Stomach (tissue), 9 donors: Measurements from ENCODE around the gene DLGAP5. TPM values are rescaled to one million over a fixed set of nuclear protein-coding genes. Genes with fewer than 3 reads are reported as not detected.

Experiments
- DNase-seq, 2 donors: peaks; one replicate each; pipeline versions ENCODE4 v3.0.0 to v3.0.0-alpha.2; 2013 to 2019
- H3K27ac ChIP-seq, 5 donors: fragments of 200-600 bp in 4 of 5; sonication (generic) in 4 of 5; one replicate each; pipeline ENCODE4 v1.5.1; 2013 to 2019; ENCODE audit warnings: mild to moderate bottlenecking in 1 of 5, moderate library complexity in 1 of 5
- H3K27me3 ChIP-seq, 3 donors: fragments of 200-600 bp; sonication (generic); one replicate each; pipeline ENCODE4 v1.5.1; 2017 to 2019; ENCODE audit warnings: mixed run types in 1 of 3
- H3K36me3 ChIP-seq, 4 donors: fragments of 200-600 bp; sonication (generic); 1 replicate in 3 of 4; 2 replicates in 1 of 4; pipeline ENCODE4 v1.5.1; 2016 to 2019
- H3K4me1 ChIP-seq, 4 donors: fragments of 200-600 bp; sonication (generic); one replicate each; pipeline ENCODE4 v1.5.1; 2016 to 2019
- H3K4me3 ChIP-seq, 4 donors: fragments of 200-600 bp; sonication (generic) in 3 of 4; one replicate each; pipeline ENCODE4 v1.5.1; 2016 to 2019; ENCODE audit warnings: mild to moderate bottlenecking in 1 of 4
- H3K9me3 ChIP-seq, 4 donors: fragments of 200-600 bp; sonication (generic); one replicate each; pipeline ENCODE4 v1.5.1; 2016 to 2019
- EP300 ChIP-seq: sonication (generic); formaldehyde crosslinking; IDR thresholded peaks from one replicate; pipeline ENCODE4 v1.6.1; 2017; ENCODE audit warnings: antibody characterized with exemption
- POLR2A ChIP-seq, 4 donors: fragments of 450-650 bp; IDR thresholded peaks; one replicate each; pipeline ENCODE4 v1.6.1; 2016; ENCODE audit warnings: antibody characterized with exemption in 4 of 4, control low read depth in 2 of 4, mild to moderate bottlenecking in 1 of 4, moderate library complexity in 1 of 4
- POLR2AphosphoS5 ChIP-seq, 3 donors: sonication (generic); formaldehyde crosslinking; IDR thresholded peaks; one replicate each; pipeline ENCODE4 v1.6.1; 2016; ENCODE audit warnings: antibody characterized with exemption in 3 of 3
- WGBS, 5 donors: extraction: QIAGEN DNeasy Blood & Tissue Kit in 3 of 5; methylation state at CpG; one replicate each; pipeline versions ENCODE4 v1.1.5 to v1.1.7; 2013 to 2018; 5-methylcytosine and 5-hydroxymethylcytosine counted together
- intact Hi-C: fragments of 100-400 bp; cut with DNase I; formaldehyde crosslinking; loops from one replicate; pipeline ENCODE4 v1.15.1; 2023; ENCODE audit warnings: low total_unique reads
- polyA plus RNA-seq, 3 donors: library from polyadenylated mRNA; stranded (reverse); fragments of 200-250 nt; gene quantifications; one replicate each; pipeline ENCODE4 v1.2.3, GENCODE V29; 2013
- total RNA-seq, 5 donors: library from RNA; depleted of rRNA; stranded (reverse); fragments of >200 nt; gene quantifications; one replicate each; pipeline versions ENCODE4 v1.1.0 to v1.2.3, GENCODE V29; 2014 to 2016
- TF ChIP-seq, protein P1 (sequence below), 7 experiments: fragments of 450-650 bp in 4 of 7; fragments of 200-600 bp in 3 of 7; sonication (generic) in 3 of 7; IDR thresholded peaks; one replicate each; pipeline ENCODE4 v1.5.1; 2016 to 2019; ENCODE audit warnings: antibody characterized with exemption in 7 of 7, control low read depth in 2 of 7, mild to moderate bottlenecking in 1 of 7
- donor health status: healthy with polysubstance abuse.
- donor health status: Bipolar disorder and iron deficiency.
- donor health status: healthy.

Gene DLGAP5
- total and polyA plus RNA-seq, 8 donors = 0.45 to 7.7 (median 2.0) TPM

GRCh38 chr14:55153951-55154350 lies 37.4 kb downstream of the DLGAP5 start:
- DNase-seq = no peak
- Histone ChIP-seq H3K27me3 (no peaks in the 10 kb centered on the region), H3K36me3 (no peaks in the 10 kb centered on the region), H3K4me3 (no peak overlapping the region), H3K4me1 (no peaks in the 10 kb centered on the region), H3K9me3 (no peaks in the 10 kb centered on the region), H3K27ac (no peak overlapping the region)
- intact Hi-C loops = no loop called here
- WGBS, 5 donors = 86 to 98% (median 93%) methylated on average over 3 of the region's 3 CpGs
- no peak for TF ChIP-seq POLR2AphosphoS5 (IDR thresholded peaks at IDR 0.05)
- no peak for TF ChIP-seq POLR2A (IDR thresholded peaks at IDR 0.05)
- no peak for TF ChIP-seq EP300
- TF ChIP-seq, protein P1, sequence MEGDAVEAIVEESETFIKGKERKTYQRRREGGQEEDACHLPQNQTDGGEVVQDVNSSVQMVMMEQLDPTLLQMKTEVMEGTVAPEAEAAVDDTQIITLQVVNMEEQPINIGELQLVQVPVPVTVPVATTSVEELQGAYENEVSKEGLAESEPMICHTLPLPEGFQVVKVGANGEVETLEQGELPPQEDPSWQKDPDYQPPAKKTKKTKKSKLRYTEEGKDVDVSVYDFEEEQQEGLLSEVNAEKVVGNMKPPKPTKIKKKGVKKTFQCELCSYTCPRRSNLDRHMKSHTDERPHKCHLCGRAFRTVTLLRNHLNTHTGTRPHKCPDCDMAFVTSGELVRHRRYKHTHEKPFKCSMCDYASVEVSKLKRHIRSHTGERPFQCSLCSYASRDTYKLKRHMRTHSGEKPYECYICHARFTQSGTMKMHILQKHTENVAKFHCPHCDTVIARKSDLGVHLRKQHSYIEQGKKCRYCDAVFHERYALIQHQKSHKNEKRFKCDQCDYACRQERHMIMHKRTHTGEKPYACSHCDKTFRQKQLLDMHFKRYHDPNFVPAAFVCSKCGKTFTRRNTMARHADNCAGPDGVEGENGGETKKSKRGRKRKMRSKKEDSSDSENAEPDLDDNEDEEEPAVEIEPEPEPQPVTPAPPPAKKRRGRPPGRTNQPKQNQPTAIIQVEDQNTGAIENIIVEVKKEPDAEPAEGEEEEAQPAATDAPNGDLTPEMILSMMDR (IDR thresholded peaks at IDR 0.05) = no peak

DNA sequence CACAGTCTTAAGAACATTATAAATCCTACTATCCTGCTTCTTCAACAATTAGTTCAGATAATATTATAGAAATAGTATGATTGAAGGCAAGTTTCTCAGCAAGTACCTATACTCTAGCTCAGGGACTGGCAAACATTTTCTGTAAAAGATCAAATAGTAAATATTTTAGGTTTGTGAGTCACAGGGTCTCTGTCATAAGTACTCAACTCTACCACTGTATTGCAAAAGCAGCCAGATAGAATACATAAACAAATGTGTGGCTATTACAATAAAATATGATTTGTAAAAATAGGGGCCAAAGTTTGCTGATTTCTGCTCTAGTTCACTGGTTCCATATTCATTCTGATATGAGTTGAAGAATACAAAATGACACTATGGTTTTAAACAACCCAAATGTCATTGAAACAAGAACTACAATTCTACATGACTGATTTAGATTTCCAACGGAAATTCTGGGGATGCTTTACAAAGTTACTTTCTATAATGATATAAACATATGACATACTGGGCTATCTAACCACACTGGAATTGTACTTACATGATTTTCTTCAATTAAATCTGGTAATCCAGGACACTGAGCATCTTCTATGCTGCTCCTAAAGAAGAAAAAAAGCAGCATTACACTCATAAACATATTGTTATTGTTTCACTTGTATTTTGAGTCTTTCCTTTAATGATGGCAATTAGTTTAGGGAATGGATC lies 39.2 kb downstream of the DLGAP5 start:
- H3K27me3 ChIP-seq = no peaks in the 10 kb centered on the region
- no peak for DNase-seq
- intact Hi-C loops = no loop called here
- no peaks in the 10 kb centered on the region for H3K4me1 ChIP-seq
- H3K27ac ChIP-seq = no peak overlapping the region
- WGBS, 5 donors = 65 to 81% (median 74%) methylated on average over 1 of the region's 1 CpG
- TF ChIP-seq POLR2AphosphoS5 (IDR thresholded peaks at IDR 0.05) = no peak
- TF ChIP-seq EP300 = no peak
- TF ChIP-seq, protein P1 (IDR thresholded peaks at IDR 0.05) = no peak
- no peak for TF ChIP-seq POLR2A (IDR thresholded peaks at IDR 0.05)
- no peak overlapping the region for H3K4me3 ChIP-seq
- H3K36me3 ChIP-seq = peaks cover 0 to 1% (median 0%) of the 10 kb centered on the region in 4 donors
- H3K9me3 ChIP-seq = no peaks in the 10 kb centered on the region

DNA sequence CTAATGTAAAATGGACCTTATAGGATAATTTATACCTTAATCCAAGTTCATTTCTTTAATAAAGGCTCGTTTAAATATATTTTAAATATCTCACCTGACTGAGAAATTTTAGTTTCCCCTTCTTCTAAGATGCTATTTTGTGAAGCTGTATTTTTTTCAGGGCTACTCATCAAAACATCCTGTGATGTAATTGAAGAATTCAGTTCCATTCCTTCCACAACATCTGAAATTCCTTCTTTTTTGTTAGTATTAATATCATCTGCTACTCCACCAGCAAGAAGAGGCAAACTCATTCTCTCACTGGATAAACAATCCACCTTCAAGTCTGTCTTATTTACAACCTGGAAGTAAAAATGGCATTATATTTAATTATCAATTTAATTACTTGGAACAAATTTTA lies 39.8 kb downstream of the DLGAP5 start:
- Histone ChIP-seq H3K9me3 (no peaks in the 10 kb centered on the region), H3K27ac (no peak overlapping the region), H3K36me3 (peaks cover 0 to 6% (median 3%) of the 10 kb centered on the region in 4 donors), H3K4me3 (no peak overlapping the region), H3K4me1 (no peaks in the 10 kb centered on the region), H3K27me3 (no peaks in the 10 kb centered on the region)
- TF ChIP-seq, protein P1 (IDR thresholded peaks at IDR 0.05) = no peak
- no peak for TF ChIP-seq EP300
- TF ChIP-seq POLR2AphosphoS5 (IDR thresholded peaks at IDR 0.05) = no peak
- no peak for TF ChIP-seq POLR2A (IDR thresholded peaks at IDR 0.05)
- intact Hi-C loops = no loop called here
- WGBS, 5 donors = 91 to 100% (median 94%) methylated on average over 1 of the region's 1 CpG
- no peak for DNase-seq

- Histone ChIP-seq H3K27ac (no peak overlapping the region), H3K4me1 (peaks cover 0 to under 1% (median 0%) of the 10 kb centered on the region in 4 donors), H3K27me3 (no peaks in the 10 kb centered on the region), H3K36me3 (peaks cover 42 to 58% (median 55%) of the 10 kb centered on the region in 4 donors), H3K9me3 (no peaks in the 10 kb centered on the region), H3K4me3 (no peak overlapping the region)
- DNase-seq = no peak
- TF ChIP-seq POLR2AphosphoS5 (IDR thresholded peaks at IDR 0.05) (no peak), POLR2A (IDR thresholded peaks at IDR 0.05) (no peak)
- WGBS, 5 donors = 68 to 92% (median 83%) methylated on average over 2 of the region's 2 CpGs
- intact Hi-C loops = no loop called here
Observed at GRCh38 chr14:55146425-55146824, 45.0 kb downstream of the DLGAP5 start.

- DNase-seq = no peak
- H3K4me1 ChIP-seq = peaks cover 10 to 40% (median 21%) of the 10 kb centered on the region in 4 donors
- H3K9me3 ChIP-seq = no peaks in the 10 kb centered on the region
- 72 to 89% (median 73%) methylated on average over 2 of the region's 2 CpGs for WGBS, 5 donors
- no peak overlapping the region for H3K27ac ChIP-seq
- TF ChIP-seq POLR2AphosphoS5 (IDR thresholded peaks at IDR 0.05) (no peak), EP300 (no peak), POLR2A (IDR thresholded peaks at IDR 0.05) (no peak)
- TF ChIP-seq, protein P1 (IDR thresholded peaks at IDR 0.05) = no peak
- no peak overlapping the region for H3K4me3 ChIP-seq
- intact Hi-C loops = no loop called here
- H3K36me3 ChIP-seq = peaks cover 77 to 94% (median 91%) of the 10 kb centered on the region in 4 donors
- H3K27me3 ChIP-seq = no peaks in the 10 kb centered on the region
Observed at GRCh38 chr14:55142466-55142865, 48.9 kb downstream of the DLGAP5 start.
